ENCODE measurements around the gene ARHGEF28. TPM values are rescaled to one million over a fixed set of nuclear protein-coding genes. Genes with fewer than 3 reads are reported as not detected.

The ARHGEF28 gene
- total and polyA plus RNA-seq, 2 of the 4 experiments (the other 2 are of a cell fraction), result 3.6 to 16.0 TPM

- no peak overlapping the region for H2BK5ac ChIP-seq (ENCODE audit: low read depth, low read length, poor library complexity, severe bottlenecking)
- H2BK15ac ChIP-seq (ENCODE audit: low read depth, low read length), result no peak overlapping the region
- H2AK9ac ChIP-seq (replicated peaks; ENCODE audit: low read depth, low read length, poor library complexity), result no peak overlapping the region
- no peak overlapping the region for H2AK5ac ChIP-seq (ENCODE audit: low read depth, low read length)
- H3K4me2 ChIP-seq (ENCODE audit: low read depth, low read length), result no peak overlapping the region
- no peaks in the 10 kb centered on the region for H4K20me1 ChIP-seq (ENCODE audit: insufficient read depth, low read length)
- H3K27me3 ChIP-seq (ENCODE audit: control insufficient read depth, insufficient read depth, low read length), result no peaks in the 10 kb centered on the region
- ATAC-seq (ENCODE audit: low read depth) (no peak), DNase-seq (no peak)
- no peak overlapping the region for H3K4me3 ChIP-seq (ENCODE audit: insufficient read depth, low read depth, low read length)
- BruUV-seq (replicated peaks), result no TSS peak
- in situ Hi-C loops (cut with MboI; ENCODE audit: low sequenced_read_pairs) (no loop called here), dilution Hi-C loops (cut with HindIII; ENCODE audit: low sequenced_read_pairs, unreplicated experiment) (no loop called here), intact Hi-C loops (cut with micrococcal nuclease) (no loop called here)
- no peak for TF ChIP-seq RAD21 (IDR thresholded peaks at IDR 0.05; ENCODE audit: low read length)
- no peak for TF ChIP-seq CHD1 (IDR thresholded peaks at IDR 0.05; ENCODE audit: low read depth, low read length)
- no peak for TF ChIP-seq CTCF (conservative IDR thresholded peaks at IDR 0.05; ENCODE audit: low read depth, low read length)
- TF ChIP-seq FOS (IDR thresholded peaks at IDR 0.05; ENCODE audit: low read depth, low read length), result no peak
- no peak for TF ChIP-seq ELK1 (IDR thresholded peaks at IDR 0.05; ENCODE audit: borderline replicate concordance, low read depth, low read length)
- no peak for TF ChIP-seq CEBPB (IDR thresholded peaks at IDR 0.05; ENCODE audit: low read depth, low read length)
- no peak for TF ChIP-seq SMC3 (IDR thresholded peaks at IDR 0.05; ENCODE audit: low read depth, low read length)
- no peak for TF ChIP-seq RCOR1 (IDR thresholded peaks at IDR 0.05; ENCODE audit: insufficient replicate concordance, low read length)
- no peak for TF ChIP-seq NFE2L2 (IDR thresholded peaks at IDR 0.05; ENCODE audit: low read depth, low read length)
- TF ChIP-seq POLR2A (IDR thresholded peaks at IDR 0.05; ENCODE audit: low read depth, low read length), result no peak
- no peak for TF ChIP-seq MAZ (IDR thresholded peaks at IDR 0.05; ENCODE audit: borderline replicate concordance, low read depth, low read length)
- no peak overlapping the region for H4K5ac ChIP-seq (ENCODE audit: low read depth, low read length)
- H3K4me1 ChIP-seq (ENCODE audit: control insufficient read depth, insufficient read depth, low read length), result peaks cover 7% of the 10 kb centered on the region
- H4K8ac ChIP-seq (ENCODE audit: low read depth in 2 of 2, low read length in 2 of 2), result no peak overlapping the region
- H3K4ac ChIP-seq (ENCODE audit: low read depth, low read length), result no peak overlapping the region
- ChIA-PET CTCF (interaction anchor here (0.7 to 1.0 kb wide), 2 partner anchors 20 to 703 kb away, joined by 3 to 5 read pairs; no protein-coding TSS in a partner anchor), POLR2A (ENCODE audit: unreplicated experiment) (no interaction called here)
- H2BK120ac ChIP-seq (ENCODE audit: low read depth, low read length), result no peak overlapping the region
- no peak overlapping the region for H3K18ac ChIP-seq (ENCODE audit: low read depth, low read length)
- peaks cover 8% of the 10 kb centered on the region for H3K9me3 ChIP-seq (ENCODE audit: control insufficient read depth, insufficient read depth, low read length)
- H3K27ac ChIP-seq (ENCODE audit: insufficient read depth, low read length), result no peak overlapping the region
- H3K23ac ChIP-seq (ENCODE audit: low read depth, low read length), result no peak overlapping the region
- no CpG with 5 or more reads among the region's 5 CpGs for WGBS, 2 experiments (ENCODE audit: extremely low coverage in 2 of 2, insufficient read length in 1 of 2)
- no peak overlapping the region for H2BK20ac ChIP-seq (ENCODE audit: low read depth, low read length)
- no peak overlapping the region for H3K56ac ChIP-seq (ENCODE audit: extremely low read depth, insufficient read depth, low read length)
- no peak overlapping the region for H2AFZ ChIP-seq (replicated peaks; ENCODE audit: low read length, poor library complexity)
- H3K9ac ChIP-seq (ENCODE audit: low read depth, low read length), result no peak overlapping the region
- no peaks in the 10 kb centered on the region for H3K79me1 ChIP-seq (ENCODE audit: low read depth in 1 of 2, low read length in 2 of 2)
- no peak overlapping the region for H4K91ac ChIP-seq (ENCODE audit: insufficient read depth, low read depth, low read length)
- no peaks in the 10 kb centered on the region; the same call in 1 of the 2 replicates for H3K36me3 ChIP-seq (ENCODE audit: control insufficient read depth, insufficient read depth, low read length)
- no peak overlapping the region for H3K14ac ChIP-seq (replicated peaks; ENCODE audit: low read depth, low read length)
- H3K9me1 ChIP-seq (ENCODE audit: insufficient read depth, low read length), result no peaks in the 10 kb centered on the region
Measured at GRCh38 chr5:73946278-73946677, 320.3 kb downstream of the ARHGEF28 start.
